ENCODE data around the gene BANF1. TPM values are rescaled to one million over a fixed set of nuclear protein-coding genes. Genes with fewer than 3 reads are reported as not detected.

The BANF1 gene
- total and polyA plus RNA-seq, 2 donors = 64.7 to 172 TPM

DNA sequence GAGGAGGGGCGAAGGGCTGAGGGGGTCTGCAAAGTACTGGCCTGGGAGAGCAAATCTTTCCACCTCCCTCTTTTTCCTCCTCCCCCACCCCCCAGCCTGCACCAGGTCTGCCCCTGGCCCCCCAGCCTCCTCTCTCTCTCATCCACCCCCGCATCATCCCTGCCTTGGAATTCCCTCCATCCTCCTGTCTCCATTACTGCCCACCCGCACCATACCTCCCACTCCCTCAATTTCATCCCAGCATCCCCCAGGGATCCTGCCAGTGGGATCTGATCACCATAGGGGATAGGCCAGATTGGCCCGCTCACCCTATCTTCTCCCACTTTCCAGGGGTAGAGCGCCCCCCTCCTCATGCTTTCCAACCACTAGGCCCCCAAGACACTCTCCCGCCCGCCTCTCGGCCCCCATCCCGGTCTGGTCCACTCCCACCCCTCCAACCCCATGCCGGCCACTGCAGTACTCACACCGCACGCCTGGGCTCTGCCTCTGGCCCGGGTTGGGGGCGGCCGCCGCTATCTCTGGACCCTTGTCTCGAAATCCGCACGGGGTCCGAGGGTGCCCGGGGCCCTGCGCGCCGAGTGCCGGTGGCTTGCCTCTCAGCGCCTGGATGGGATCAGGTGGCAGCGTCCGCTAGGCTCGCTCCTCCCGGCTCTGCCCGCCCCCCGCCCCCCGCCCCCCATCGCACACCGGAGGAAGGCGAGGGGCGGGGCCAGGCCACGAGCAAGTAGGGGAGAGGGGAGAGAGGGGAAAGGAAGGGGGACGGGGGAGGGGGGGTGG is 46.4 kb downstream of the BANF1 start, which contains the start of gene GAL3ST3:
GAL3ST3 (minus strand) TSS at position 615 of the 777 bp plus-strand sequence. CDS start 3,746 bp downstream, outside the sequence.
- Histone ChIP-seq H3K27me3 (ENCODE audit: control insufficient read depth in 2 of 2, insufficient read depth in 1 of 2, low read length in 1 of 2) (peaks cover 0 to 10% of the 10 kb centered on the region in 2 donors), H3K36me3 (ENCODE audit: control insufficient read depth in 2 of 2, insufficient read depth in 2 of 2, low read length in 1 of 2) (peaks cover 0 to 8% of the 10 kb centered on the region in 2 donors), H3K4me1 (ENCODE audit: control insufficient read depth in 2 of 2, insufficient read depth in 2 of 2, low read length in 2 of 2) (peaks cover 14 to 51% of the 10 kb centered on the region in 2 donors), H3K9me3 (ENCODE audit: control insufficient read depth in 2 of 2, insufficient read depth in 1 of 2, low read length in 1 of 2) (peaks cover 0 to 4% of the 10 kb centered on the region in 2 donors), H3K4me3 (ENCODE audit: low read length in 2 of 2) (peak within 1 kb of the TSS; percentile 17 to 19), H3K27ac (ENCODE audit: low read depth in 1 of 2, low read length in 1 of 2) (no peak within 1 kb of the TSS)
- DNase-seq (ENCODE audit: low read depth in 6 of 9, low spot score in 9 of 9) = peak in 4 of 9 donors; percentile 48 to 80 (median 56)
- 18% methylated on average over 39 of the region's 39 CpGs for WGBS

DNA sequence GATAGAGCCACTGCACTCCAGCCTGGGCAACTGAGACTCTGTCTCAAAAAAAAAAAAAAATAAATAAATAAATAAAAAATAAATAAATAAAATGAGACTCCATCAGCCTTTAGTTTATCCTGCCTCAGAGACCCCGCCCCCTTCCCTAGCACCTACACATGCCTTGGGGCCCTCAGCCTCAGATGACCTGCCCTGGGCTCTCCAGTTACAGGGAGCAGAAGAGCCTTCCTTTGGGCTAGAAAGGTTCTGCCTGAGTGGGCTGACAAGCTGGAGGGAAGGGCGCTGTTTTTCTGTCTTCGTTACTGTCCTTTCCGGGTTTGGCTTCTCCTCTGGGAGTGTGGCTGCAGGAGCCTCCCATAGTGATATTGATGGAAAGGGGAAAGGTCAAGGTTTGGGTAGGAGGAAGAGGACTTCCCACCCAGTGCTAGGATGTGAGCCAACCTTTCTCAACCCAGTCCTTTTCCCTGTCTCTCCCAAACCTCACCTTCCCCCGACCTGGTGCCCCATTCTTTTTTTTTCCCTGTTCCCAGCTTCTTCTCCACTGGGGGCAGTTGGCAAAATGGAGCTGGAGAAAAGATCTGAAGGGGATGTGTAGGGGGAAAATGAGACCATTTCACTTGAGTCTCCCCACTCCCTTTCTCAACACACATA is 48.4 kb downstream of the BANF1 start:
- 97% methylated on average over 5 of the region's 5 CpGs for WGBS
- Histone ChIP-seq H3K27ac (ENCODE audit: low read depth in 1 of 2, low read length in 1 of 2) (peak overlapping the region in 1 of 2 donors; percentile 89), H3K4me3 (ENCODE audit: low read length in 2 of 2) (no peak overlapping the region), H3K27me3 (ENCODE audit: control insufficient read depth in 2 of 2, insufficient read depth in 1 of 2, low read length in 1 of 2) (peaks cover 0 to 10% of the 10 kb centered on the region in 2 donors), H3K36me3 (ENCODE audit: control insufficient read depth in 2 of 2, insufficient read depth in 2 of 2, low read length in 1 of 2) (peaks cover 7 to 27% of the 10 kb centered on the region in 2 donors), H3K9me3 (ENCODE audit: control insufficient read depth in 2 of 2, insufficient read depth in 1 of 2, low read length in 1 of 2) (peaks cover 0 to 4% of the 10 kb centered on the region in 2 donors), H3K4me1 (ENCODE audit: control insufficient read depth in 2 of 2, insufficient read depth in 2 of 2, low read length in 2 of 2) (peaks cover 9 to 44% of the 10 kb centered on the region in 2 donors)
- no peak for DNase-seq (ENCODE audit: low read depth in 6 of 9, low spot score in 9 of 9)

DNA sequence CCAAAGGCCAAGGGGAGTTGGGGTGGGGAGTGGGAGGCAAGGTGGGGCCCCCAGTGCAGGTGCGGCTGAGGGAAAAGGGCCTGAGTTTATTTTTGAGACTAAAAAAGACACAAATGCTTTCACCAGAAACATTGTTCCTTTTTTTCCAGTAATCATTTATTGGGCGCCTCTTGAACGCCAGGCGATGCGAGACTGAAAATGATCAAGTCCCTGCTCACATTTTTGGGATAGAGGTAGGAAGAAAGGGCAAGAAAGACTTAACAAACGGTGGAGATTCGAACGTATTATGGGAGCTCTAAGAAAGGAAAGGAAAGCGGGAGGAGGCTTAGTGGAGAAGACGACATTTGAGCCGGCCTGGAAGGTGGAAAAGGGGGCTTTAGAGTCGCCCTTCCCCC is 49.1 kb downstream of the BANF1 start:
- WGBS = 43% methylated on average over 12 of the region's 12 CpGs
- peaks cover 9 to 44% of the 10 kb centered on the region in 2 donors for H3K4me1 ChIP-seq (ENCODE audit: control insufficient read depth in 2 of 2, insufficient read depth in 2 of 2, low read length in 2 of 2)
- DNase-seq (ENCODE audit: low read depth in 6 of 9, low spot score in 9 of 9) = no peak

DNA sequence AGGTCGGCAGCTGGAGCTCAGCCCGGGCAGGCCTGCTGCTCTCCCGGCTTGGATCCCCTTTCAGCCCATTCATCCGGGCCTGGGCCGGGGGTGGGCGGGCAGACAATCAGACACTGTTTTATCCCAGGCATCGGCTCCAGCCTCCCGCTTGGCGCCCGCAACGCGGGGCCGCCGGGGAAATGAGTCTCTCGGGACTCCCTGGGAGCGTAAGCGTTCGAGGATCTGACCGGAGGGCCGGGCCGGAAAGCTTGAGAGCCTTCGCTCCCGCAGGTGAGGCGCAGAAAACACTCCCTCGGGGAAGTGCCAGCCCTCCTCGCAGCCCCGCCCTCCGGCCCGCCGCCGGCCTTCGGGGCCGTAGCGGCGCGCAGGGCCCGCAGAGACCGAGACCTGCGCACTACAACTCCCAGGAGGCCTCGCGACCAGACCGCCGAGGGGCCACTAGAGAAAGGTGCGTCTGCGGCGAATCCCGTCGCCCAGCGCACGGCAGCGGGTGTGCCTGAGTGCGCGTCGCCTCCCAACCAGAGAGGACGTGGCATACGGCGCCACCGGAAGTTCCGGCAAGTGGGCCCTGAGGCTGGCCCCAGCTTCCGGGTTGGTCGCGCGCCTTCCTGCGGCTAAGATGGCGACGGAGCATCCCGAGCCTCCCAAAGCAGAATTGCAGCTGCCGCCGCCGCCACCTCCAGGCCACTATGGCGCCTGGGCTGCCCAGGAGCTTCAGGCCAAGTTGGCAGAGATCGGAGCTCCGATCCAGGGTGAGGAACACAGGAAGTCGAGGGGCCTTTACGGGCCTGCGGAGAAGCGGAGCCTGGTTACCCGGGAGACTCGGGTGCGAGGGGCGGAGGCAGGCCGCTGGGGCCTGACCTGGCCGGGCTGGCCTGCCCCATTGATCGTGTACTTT is 49.7 kb downstream of the BANF1 start, which contains the start of gene SF3B2:
SF3B2 (plus strand) TSS at position 599 of the 898 bp plus-strand sequence; CDS start at position 620, 21 bp downstream.
- H3K27ac ChIP-seq (ENCODE audit: low read depth in 1 of 2, low read length in 1 of 2) = peak within 1 kb of the TSS; percentile 86 to 89
- H3K36me3 ChIP-seq (ENCODE audit: control insufficient read depth in 2 of 2, insufficient read depth in 2 of 2, low read length in 1 of 2) = peaks cover 14 to 40% of the 10 kb centered on the region in 2 donors
- WGBS = under 1% methylated on average over 84 of the region's 84 CpGs
- H3K27me3 ChIP-seq (ENCODE audit: control insufficient read depth in 2 of 2, insufficient read depth in 1 of 2, low read length in 1 of 2) = peaks cover 0 to 10% of the 10 kb centered on the region in 2 donors
- H3K4me3 ChIP-seq (ENCODE audit: low read length in 2 of 2) = peak within 1 kb of the TSS; percentile 66 to 100
- H3K9me3 ChIP-seq (ENCODE audit: control insufficient read depth in 2 of 2, insufficient read depth in 1 of 2, low read length in 1 of 2) = peaks cover 0 to 4% of the 10 kb centered on the region in 2 donors
- H3K4me1 ChIP-seq (ENCODE audit: control insufficient read depth in 2 of 2, insufficient read depth in 2 of 2, low read length in 2 of 2) = peaks cover 9 to 44% of the 10 kb centered on the region in 2 donors
- peak; percentile 87 to 98 (median 96) for DNase-seq (ENCODE audit: low read depth in 6 of 9, low spot score in 9 of 9)

More for the DNA sequence above, 49.1 kb downstream of the BANF1 start:
- peak overlapping the region; percentile 66 to 100 for H3K4me3 ChIP-seq (ENCODE audit: low read length in 2 of 2)
- H3K27me3 ChIP-seq (ENCODE audit: control insufficient read depth in 2 of 2, insufficient read depth in 1 of 2, low read length in 1 of 2) = peaks cover 0 to 10% of the 10 kb centered on the region in 2 donors
- peak overlapping the region; percentile 86 to 89 for H3K27ac ChIP-seq (ENCODE audit: low read depth in 1 of 2, low read length in 1 of 2)
- H3K9me3 ChIP-seq (ENCODE audit: control insufficient read depth in 2 of 2, insufficient read depth in 1 of 2, low read length in 1 of 2) = peaks cover 0 to 4% of the 10 kb centered on the region in 2 donors
- H3K36me3 ChIP-seq (ENCODE audit: control insufficient read depth in 2 of 2, insufficient read depth in 2 of 2, low read length in 1 of 2) = peaks cover 8 to 33% of the 10 kb centered on the region in 2 donors

DNA sequence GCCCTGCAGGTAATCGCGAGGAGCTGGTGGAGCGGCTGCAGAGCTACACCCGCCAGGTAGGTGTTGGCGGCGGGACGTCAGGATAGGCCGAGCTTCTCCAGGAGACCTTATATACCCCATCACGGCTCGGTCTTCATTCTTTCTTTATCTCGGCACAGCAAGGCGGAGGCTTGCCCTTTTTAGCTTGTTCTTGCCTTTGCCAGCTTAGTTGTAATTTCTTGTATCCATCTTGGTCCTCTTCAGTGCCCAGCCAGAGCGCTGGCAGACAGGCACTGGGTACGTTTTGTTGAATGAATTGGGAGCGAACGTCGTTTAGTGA is 50.3 kb downstream of the BANF1 start:
- peaks cover 0 to 4% of the 10 kb centered on the region in 2 donors for H3K9me3 ChIP-seq (ENCODE audit: control insufficient read depth in 2 of 2, insufficient read depth in 1 of 2, low read length in 1 of 2)
- H3K4me3 ChIP-seq (ENCODE audit: low read length in 2 of 2) = peak overlapping the region; percentile 66 to 100
- H3K4me1 ChIP-seq (ENCODE audit: control insufficient read depth in 2 of 2, insufficient read depth in 2 of 2, low read length in 2 of 2) = peaks cover 9 to 44% of the 10 kb centered on the region in 2 donors
- WGBS = 2% methylated on average over 17 of the region's 17 CpGs
- DNase-seq (ENCODE audit: low read depth in 6 of 9, low spot score in 9 of 9) = no peak
- H3K36me3 ChIP-seq (ENCODE audit: control insufficient read depth in 2 of 2, insufficient read depth in 2 of 2, low read length in 1 of 2) = peaks cover 20 to 46% of the 10 kb centered on the region in 2 donors
- peak overlapping the region in 1 of 2 donors; percentile 89 for H3K27ac ChIP-seq (ENCODE audit: low read depth in 1 of 2, low read length in 1 of 2)
- H3K27me3 ChIP-seq (ENCODE audit: control insufficient read depth in 2 of 2, insufficient read depth in 1 of 2, low read length in 1 of 2) = peaks cover 0 to 10% of the 10 kb centered on the region in 2 donors

Other genes starting within 250 kb of the BANF1 start
- gene AP5B1, start 221.5 kb upstream of the BANF1 start, total RNA-seq = 5.3 TPM
- 7.6 TPM for gene AP5B1, start 221.5 kb upstream of the BANF1 start, polyA plus RNA-seq
- gene OVOL1, start 215.4 kb upstream of the BANF1 start, total RNA-seq = 0.47 TPM
- gene OVOL1, start 215.4 kb upstream of the BANF1 start, polyA plus RNA-seq = 1.3 TPM
- gene SNX32, start 168.5 kb upstream of the BANF1 start, total RNA-seq = 0.38 TPM
- 1.1 TPM for gene SNX32, start 168.5 kb upstream of the BANF1 start, polyA plus RNA-seq
- gene CFL1, start 144.3 kb upstream of the BANF1 start, total RNA-seq = 1,006 TPM
- 673 TPM for gene CFL1, start 144.3 kb upstream of the BANF1 start, polyA plus RNA-seq
- 46.8 TPM for gene MUS81, start 142.1 kb upstream of the BANF1 start, total RNA-seq
- gene MUS81, start 142.1 kb upstream of the BANF1 start, polyA plus RNA-seq = 127 TPM
- gene EFEMP2, start 129.7 kb upstream of the BANF1 start, total RNA-seq = 11.9 TPM
- 41.8 TPM for gene EFEMP2, start 129.7 kb upstream of the BANF1 start, polyA plus RNA-seq
- 18.5 TPM for gene CTSW, start 122.7 kb upstream of the BANF1 start, total RNA-seq
- 4.2 TPM for gene CTSW, start 122.7 kb upstream of the BANF1 start, polyA plus RNA-seq
- 71.0 TPM for gene FIBP, start 114.0 kb upstream of the BANF1 start, total RNA-seq
- gene FIBP, start 114.0 kb upstream of the BANF1 start, polyA plus RNA-seq = 70.9 TPM
- gene CCDC85B, start 111.8 kb upstream of the BANF1 start, total RNA-seq = 30.5 TPM
- gene CCDC85B, start 111.8 kb upstream of the BANF1 start, polyA plus RNA-seq = 20.2 TPM
- gene FOSL1, start 102.1 kb upstream of the BANF1 start, total RNA-seq = 0.14 TPM
- gene FOSL1, start 102.1 kb upstream of the BANF1 start, polyA plus RNA-seq = 3.8 TPM
- gene C11orf68, start 83.4 kb upstream of the BANF1 start, total RNA-seq = 11.0 TPM
- gene C11orf68, start 83.4 kb upstream of the BANF1 start, polyA plus RNA-seq = 38.8 TPM
- gene DRAP1, start 83.1 kb upstream of the BANF1 start, total RNA-seq = 200 TPM
- 131 TPM for gene DRAP1, start 83.1 kb upstream of the BANF1 start, polyA plus RNA-seq
- gene TSGA10IP, start 57.0 kb upstream of the BANF1 start, total RNA-seq = 0.09 TPM
- 0.05 TPM for gene TSGA10IP, start 57.0 kb upstream of the BANF1 start, polyA plus RNA-seq
- 35.4 TPM for gene SART1, start 40.8 kb upstream of the BANF1 start, total RNA-seq
- 97.5 TPM for gene SART1, start 40.8 kb upstream of the BANF1 start, polyA plus RNA-seq
- gene EIF1AD, start 346 bp upstream of the BANF1 start, total RNA-seq = 24.7 TPM
- gene EIF1AD, start 346 bp upstream of the BANF1 start, polyA plus RNA-seq = 17.8 TPM
- 0.66 TPM for gene CST6, start 9.5 kb downstream of the BANF1 start, total RNA-seq
- 23.0 TPM for gene CST6, start 9.5 kb downstream of the BANF1 start, polyA plus RNA-seq
- gene CATSPER1, start 24.0 kb downstream of the BANF1 start, total RNA-seq = 0.14 TPM
- 0.34 TPM for gene CATSPER1, start 24.0 kb downstream of the BANF1 start, polyA plus RNA-seq
- gene GAL3ST3, start 46.7 kb downstream of the BANF1 start, total RNA-seq = 0.42 TPM
- gene GAL3ST3, start 46.7 kb downstream of the BANF1 start, polyA plus RNA-seq = 0.25 TPM
- gene SF3B2, start 49.9 kb downstream of the BANF1 start, total RNA-seq = 127 TPM
- gene SF3B2, start 49.9 kb downstream of the BANF1 start, polyA plus RNA-seq = 147 TPM
- 9.2 TPM for gene PACS1, start 67.8 kb downstream of the BANF1 start, total RNA-seq
- gene PACS1, start 67.8 kb downstream of the BANF1 start, polyA plus RNA-seq = 29.5 TPM